NT2/D1 (cell line): ENCODE measurements around the gene LCORL.

Experiments
- DNase-seq: peaks from one replicate; pipeline ENCODE4 v3.0.0-alpha.2; 2011; ENCODE audit warnings: low read depth, low spot score
- H3K27me3 ChIP-seq: 2 replicates; pipeline ENCODE4 v1.6.0; 2011; ENCODE audit warnings: mild to moderate bottlenecking; ENCODE audit not compliant: insufficient read length, insufficient read depth
- H3K36me3 ChIP-seq: 2 replicates; pipeline ENCODE4 v1.6.1; 2011; ENCODE audit warnings: mild to moderate bottlenecking, low read length, mixed read lengths; ENCODE audit not compliant: insufficient read depth, insufficient read length
- H3K4me1 ChIP-seq: 2 replicates; pipeline ENCODE4 v1.5.1; 2011; ENCODE audit not compliant: insufficient read depth, insufficient read length
- H3K4me3 ChIP-seq: 2 replicates; pipeline ENCODE4 v1.5.1; 2011; ENCODE audit warnings: low read depth; ENCODE audit not compliant: insufficient read length
- H3K9ac ChIP-seq: 2 replicates; pipeline ENCODE4 v1.6.0; 2011; ENCODE audit warnings: low read depth; ENCODE audit not compliant: insufficient read length
- H3K9me3 ChIP-seq: 2 replicates; pipeline ENCODE4 v1.5.1; 2011; ENCODE audit warnings: mild to moderate bottlenecking, low read length; ENCODE audit not compliant: insufficient read depth
- SUZ12 ChIP-seq: IDR thresholded peaks from 2 replicates; pipeline ENCODE4 v1.6.1; 2011; ENCODE audit not compliant: insufficient read length, insufficient read depth; ENCODE audit errors: extremely low read depth
- YY1 ChIP-seq: IDR thresholded peaks from 2 replicates; pipeline ENCODE4 v1.6.1; 2011; ENCODE audit not compliant: insufficient read length, insufficient read depth
- ZNF274 ChIP-seq: IDR thresholded peaks from 2 replicates; pipeline ENCODE4 v1.6.1; 2011; ENCODE audit warnings: mild to moderate bottlenecking, low read depth, low read length

The LCORL gene

GRCh38 chr4:18021720-18022571 is at the start of gene LCORL:
Gene LCORL (minus strand): TSS chr4:18021755. CDS start chr4:18021751, 4 bp downstream.
- TF ChIP-seq SUZ12 (no peak), YY1 (no peak), ZNF274 (no peak)
- no peaks in the 10 kb centered on the region for H3K4me1 ChIP-seq
- no peaks in the 10 kb centered on the region for H3K9me3 ChIP-seq
- H3K27me3 ChIP-seq: peaks cover 23% of the 10 kb centered on the region
- peak within 1 kb of the TSS; percentile 92 for H3K9ac ChIP-seq
- peak; percentile 94 for DNase-seq
- H3K36me3 ChIP-seq: no peaks in the 10 kb centered on the region
- H3K4me3 ChIP-seq: peak within 1 kb of the TSS; percentile 65

DNA sequence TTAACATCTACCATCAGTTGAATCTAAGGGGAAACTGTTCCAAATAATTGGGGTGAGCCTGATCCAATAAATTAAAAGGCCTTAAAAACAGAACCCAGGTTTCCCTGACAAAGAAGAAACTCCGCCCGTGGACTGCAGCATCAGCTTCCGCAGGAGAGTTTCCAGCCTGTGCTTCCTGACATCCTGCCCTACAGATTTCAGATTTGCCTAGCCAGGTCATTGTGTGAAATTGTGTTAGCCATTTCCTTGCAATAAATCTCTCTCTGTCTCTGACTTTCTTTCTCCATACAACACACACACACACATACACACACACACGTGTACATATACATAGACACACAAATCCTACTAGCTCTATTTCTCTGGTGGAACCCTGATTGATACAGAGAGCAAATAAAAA is 48.3 kb upstream of the LCORL start:
- no peaks in the 10 kb centered on the region for H3K36me3 ChIP-seq
- no peak for TF ChIP-seq YY1
- no peak for TF ChIP-seq ZNF274
- TF ChIP-seq SUZ12: no peak
- no peaks in the 10 kb centered on the region for H3K9me3 ChIP-seq
- no peak for DNase-seq
- no peak overlapping the region for H3K4me3 ChIP-seq
- no peaks in the 10 kb centered on the region for H3K4me1 ChIP-seq
- no peaks in the 10 kb centered on the region for H3K27me3 ChIP-seq
- H3K9ac ChIP-seq: no peak overlapping the region

GRCh38 chr4:18067031-18067430 is 45.5 kb upstream of the LCORL start:
- no peak for DNase-seq
- no peaks in the 10 kb centered on the region for H3K36me3 ChIP-seq
- no peaks in the 10 kb centered on the region for H3K4me1 ChIP-seq

DNA sequence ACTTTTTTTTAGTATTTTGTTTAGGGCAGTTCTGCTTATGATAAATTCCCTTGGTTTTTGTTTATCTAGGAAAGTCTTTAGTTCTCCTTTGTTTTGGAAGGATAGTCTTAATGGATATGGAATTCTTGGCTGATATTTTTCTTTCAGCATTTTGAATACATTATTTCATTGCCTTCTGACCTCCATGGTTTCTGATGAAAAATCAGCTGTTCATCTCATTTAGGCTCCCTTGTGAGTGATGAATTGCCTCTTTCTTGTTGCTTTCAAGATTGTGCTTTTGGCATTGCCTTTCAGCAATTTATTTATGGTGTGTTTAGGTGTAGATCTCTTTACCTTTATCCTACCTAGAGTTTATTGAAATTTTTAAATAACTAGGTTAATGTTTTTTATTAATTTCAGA is 41.5 kb upstream of the LCORL start:
- H3K27me3 ChIP-seq: no peaks in the 10 kb centered on the region
- H3K9ac ChIP-seq: no peak overlapping the region
- TF ChIP-seq ZNF274: no peak
- H3K36me3 ChIP-seq: no peaks in the 10 kb centered on the region
- DNase-seq: no peak
- no peaks in the 10 kb centered on the region for H3K4me1 ChIP-seq
- H3K4me3 ChIP-seq: no peak overlapping the region
- peaks cover 17% of the 10 kb centered on the region for H3K9me3 ChIP-seq

More at GRCh38 chr4:18067031-18067430, 45.5 kb upstream of the LCORL start:
- H3K9ac ChIP-seq: no peak overlapping the region
- H3K9me3 ChIP-seq: peaks cover 16% of the 10 kb centered on the region
- H3K27me3 ChIP-seq: no peaks in the 10 kb centered on the region
- no peak overlapping the region for H3K4me3 ChIP-seq
- no peak for TF ChIP-seq SUZ12
- no peak for TF ChIP-seq YY1
- TF ChIP-seq ZNF274: no peak

DNA sequence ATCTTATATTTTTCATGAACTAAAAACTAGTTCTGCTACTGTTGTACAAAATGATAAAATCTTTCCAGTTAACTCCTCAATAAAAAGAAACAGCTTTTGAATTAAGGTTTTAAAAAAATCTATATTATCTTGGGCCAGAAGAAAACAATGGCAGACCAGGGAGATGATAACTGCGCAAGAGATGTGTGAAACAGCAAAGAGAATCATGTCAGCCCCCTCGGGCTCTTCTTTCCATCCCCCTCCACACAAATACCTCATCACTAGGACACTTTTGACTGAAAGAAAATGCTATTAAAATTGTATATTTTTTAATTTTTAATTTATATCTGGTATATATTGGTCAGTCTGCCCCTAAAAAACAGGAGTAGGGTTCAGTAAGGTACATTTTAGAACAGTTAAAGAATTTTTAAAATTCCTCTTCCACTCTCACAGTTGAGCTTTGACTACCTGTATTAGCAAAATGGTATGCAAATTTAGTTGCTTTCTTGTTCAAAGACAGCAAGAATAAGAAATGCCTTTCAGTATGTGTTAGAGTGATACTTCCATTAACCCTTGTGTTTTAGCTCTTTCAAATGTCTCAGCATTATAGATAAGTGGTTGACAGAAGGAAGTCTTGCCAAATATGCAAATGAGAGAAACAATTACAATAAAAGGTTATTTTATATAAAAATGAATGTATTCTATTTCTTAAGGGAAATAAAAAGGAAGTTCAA is 36.4 kb upstream of the LCORL start:
- Histone ChIP-seq H3K9me3 (peaks cover 6% of the 10 kb centered on the region), H3K36me3 (no peaks in the 10 kb centered on the region), H3K9ac (no peak overlapping the region), H3K4me3 (no peak overlapping the region), H3K27me3 (no peaks in the 10 kb centered on the region), H3K4me1 (no peaks in the 10 kb centered on the region)
- DNase-seq: no peak
- TF ChIP-seq YY1 (no peak), SUZ12 (no peak), ZNF274 (no peak)

GRCh38 chr4:18056030-18056429 is 34.5 kb upstream of the LCORL start:
- H3K9me3 ChIP-seq: no peaks in the 10 kb centered on the region
- DNase-seq: no peak
- H3K4me1 ChIP-seq: no peaks in the 10 kb centered on the region
- TF ChIP-seq YY1 (no peak), SUZ12 (no peak), ZNF274 (no peak)
- no peak overlapping the region for H3K9ac ChIP-seq
- H3K27me3 ChIP-seq: no peaks in the 10 kb centered on the region
- H3K36me3 ChIP-seq: no peaks in the 10 kb centered on the region
- no peak overlapping the region for H3K4me3 ChIP-seq

DNA sequence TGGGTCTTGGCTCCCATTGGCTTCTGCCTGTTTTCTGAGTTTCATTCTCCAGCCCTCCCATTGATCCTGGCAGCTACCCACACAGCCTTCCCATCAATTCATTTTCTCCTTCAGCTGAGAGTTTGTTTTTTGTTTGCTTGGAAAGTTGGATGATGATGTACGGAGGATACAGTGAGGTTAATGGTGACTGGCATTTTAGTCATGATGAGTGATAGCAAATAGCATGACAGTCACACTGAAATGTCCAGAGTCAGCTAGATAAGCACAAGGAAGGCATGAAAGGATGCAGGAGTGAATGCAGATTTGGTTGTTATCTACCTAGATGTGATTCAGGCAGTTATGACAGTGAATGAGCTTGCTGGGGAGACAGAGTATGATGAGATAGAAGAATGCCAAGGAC is 30.6 kb upstream of the LCORL start:
- no peaks in the 10 kb centered on the region for H3K4me1 ChIP-seq
- H3K9ac ChIP-seq: no peak overlapping the region
- H3K27me3 ChIP-seq: no peaks in the 10 kb centered on the region
- no peak for DNase-seq
- H3K4me3 ChIP-seq: no peak overlapping the region
- no peaks in the 10 kb centered on the region; the same call in 1 of the 2 replicates for H3K9me3 ChIP-seq
- H3K36me3 ChIP-seq: no peaks in the 10 kb centered on the region
- TF ChIP-seq SUZ12: no peak
- no peak for TF ChIP-seq ZNF274
- no peak for TF ChIP-seq YY1
